Activated CD8-positive, alpha-beta T cell treated with anti-CD3 and anti-CD28 coated beads, Interleukin-2, amount 10 ng/mL, durations not matched to agents 7 days and 5 days (primary cell): ENCODE data around the gene GTPBP3. TPM values are rescaled to one million over a fixed set of nuclear protein-coding genes. Genes with fewer than 3 reads are reported as not detected.
"Not testable (repeated sequence)": the region's sequence is repeated elsewhere in the genome, so short reads cannot be mapped to it uniquely, and the experiment has no call there.

ENCODE experiments used
- ATAC-seq: fragments of 150-1000 bp; cut with Tn5 transposase; one replicate; pipeline ENCODE4 v1.10.0; 2021; ENCODE audit warnings: moderate library complexity
- CTCF ChIA-PET: fragments of 350-600 bp; sonication (Branson Sonifier 250); formaldehyde crosslinking; loops from one replicate; lab custom pipeline; 2021; ENCODE audit warnings: antibody characterized with exemption; lab: Charles Lee
- POLR2A ChIA-PET: fragments of 350-600 bp; sonication (Branson Sonifier 250); formaldehyde crosslinking; loops from one replicate; lab custom pipeline; 2021; ENCODE audit warnings: antibody characterized with exemption; lab: Charles Lee
- DNase-seq: peaks from one replicate; pipeline ENCODE4 v3.0.0-alpha.2; 2020
- H3K27ac Mint-ChIP-seq: one replicate; pipeline ENCODE4 v1.8.0; 2021; ENCODE audit warnings: mild to moderate bottlenecking, mixed read lengths
- H3K27me3 Mint-ChIP-seq: one replicate; pipeline ENCODE4 v1.8.0; 2021; ENCODE audit warnings: low read depth, mixed read lengths
- H3K36me3 Mint-ChIP-seq: one replicate; pipeline ENCODE4 v1.8.0; 2021; ENCODE audit warnings: low read depth, mixed read lengths
- H3K4me1 Mint-ChIP-seq: one replicate; pipeline ENCODE4 v1.8.0; 2021; ENCODE audit warnings: low read depth, mixed read lengths
- H3K4me3 Mint-ChIP-seq: one replicate; pipeline ENCODE4 v1.8.0; 2021; ENCODE audit warnings: mild to moderate bottlenecking, mixed read lengths
- H3K9me3 Mint-ChIP-seq: one replicate; pipeline ENCODE4 v1.8.0; 2022; ENCODE audit warnings: mixed read lengths; ENCODE audit not compliant: insufficient read depth
- total RNA-seq, 2 experiments: library from RNA; stranded (reverse); gene quantifications; one replicate each; pipeline ENCODE4 v1.2.3, GENCODE V29; 2021

GTPBP3 gene
- total RNA-seq, 2 experiments from 2014 or later: 38.6 to 39.4 TPM

- H3K4me1 Mint-ChIP-seq: peaks cover 25% of the 10 kb centered on the region
- ChIA-PET POLR2A (no interaction called here), CTCF (no interaction called here)
- H3K27me3 Mint-ChIP-seq: peaks cover 19% of the 10 kb centered on the region
- no peaks in the 10 kb centered on the region for H3K9me3 Mint-ChIP-seq
- DNase-seq (no peak), ATAC-seq (no peak)
- H3K36me3 Mint-ChIP-seq: no peaks in the 10 kb centered on the region
- H3K4me3 Mint-ChIP-seq: no peak overlapping the region
- H3K27ac Mint-ChIP-seq: no peak overlapping the region
Measured at GRCh38 chr19:17352608-17353280, 15.4 kb downstream of the GTPBP3 start.

- DNase-seq (no peak), ATAC-seq (no peak)
- Mint-ChIP-seq H3K27ac (peak overlapping the region; percentile 24), H3K9me3 (no peaks in the 10 kb centered on the region), H3K36me3 (no peaks in the 10 kb centered on the region), H3K4me3 (no peak overlapping the region), H3K27me3 (peaks cover 17% of the 10 kb centered on the region), H3K4me1 (peaks cover 25% of the 10 kb centered on the region)
- POLR2A ChIA-PET: no interaction called here
- CTCF ChIA-PET: no interaction called here
Measured at GRCh38 chr19:17353386-17353785, 16.0 kb downstream of the GTPBP3 start.

DNA sequence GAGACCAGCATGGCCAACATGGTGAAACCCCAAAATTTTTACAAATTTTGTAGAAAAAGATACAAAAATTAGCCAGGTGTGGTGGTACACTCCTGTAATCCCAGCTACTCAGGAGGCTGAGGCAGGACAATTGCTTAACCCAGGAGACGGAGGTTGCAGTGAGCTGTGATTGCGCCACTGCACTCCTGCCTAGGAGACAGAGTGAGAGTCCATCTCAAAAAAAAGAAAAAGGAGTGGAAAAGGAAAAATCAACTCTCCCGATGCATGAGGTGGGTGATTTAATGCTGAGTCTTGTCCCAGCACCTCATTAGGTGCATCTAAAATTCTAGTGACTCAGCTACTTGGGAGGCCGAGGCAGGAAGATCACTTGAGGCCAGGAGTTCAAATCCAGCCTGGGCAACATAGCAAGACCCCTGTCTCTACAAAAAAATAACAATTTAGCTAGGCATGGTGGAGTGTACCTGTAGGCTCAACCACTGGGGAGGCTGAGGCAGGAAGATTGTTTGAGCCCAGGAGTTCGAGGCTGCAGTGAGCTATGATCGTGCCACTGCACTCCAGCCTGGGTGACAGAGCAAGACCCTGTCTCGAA is 19.8 kb downstream of the GTPBP3 start:
- peaks cover 2% of the 10 kb centered on the region for H3K27me3 Mint-ChIP-seq
- H3K27ac Mint-ChIP-seq: no peak overlapping the region
- DNase-seq: no peak
- ChIA-PET CTCF (interaction anchor here (1.3 kb wide), 1 partner anchor 12 kb away, joined by 3 read pairs; no protein-coding TSS in a partner anchor), POLR2A (no interaction called here)
- H3K4me3 Mint-ChIP-seq: no peak overlapping the region
- H3K36me3 Mint-ChIP-seq: no peaks in the 10 kb centered on the region
- ATAC-seq: no peak
- peaks cover 5% of the 10 kb centered on the region for H3K4me1 Mint-ChIP-seq
- no peaks in the 10 kb centered on the region for H3K9me3 Mint-ChIP-seq

GRCh38 chr19:17357724-17358123 is 20.4 kb downstream of the GTPBP3 start:
- Mint-ChIP-seq H3K27ac (no peak overlapping the region), H3K9me3 (no peaks in the 10 kb centered on the region), H3K4me1 (peaks cover 4% of the 10 kb centered on the region), H3K27me3 (peaks cover 4% of the 10 kb centered on the region), H3K36me3 (no peaks in the 10 kb centered on the region), H3K4me3 (no peak overlapping the region)
- DNase-seq (no peak), ATAC-seq (no peak)
- ChIA-PET POLR2A (no interaction called here), CTCF (interaction anchor here (1.3 kb wide), 1 partner anchor 12 kb away, joined by 3 read pairs; no protein-coding TSS in a partner anchor)

DNA sequence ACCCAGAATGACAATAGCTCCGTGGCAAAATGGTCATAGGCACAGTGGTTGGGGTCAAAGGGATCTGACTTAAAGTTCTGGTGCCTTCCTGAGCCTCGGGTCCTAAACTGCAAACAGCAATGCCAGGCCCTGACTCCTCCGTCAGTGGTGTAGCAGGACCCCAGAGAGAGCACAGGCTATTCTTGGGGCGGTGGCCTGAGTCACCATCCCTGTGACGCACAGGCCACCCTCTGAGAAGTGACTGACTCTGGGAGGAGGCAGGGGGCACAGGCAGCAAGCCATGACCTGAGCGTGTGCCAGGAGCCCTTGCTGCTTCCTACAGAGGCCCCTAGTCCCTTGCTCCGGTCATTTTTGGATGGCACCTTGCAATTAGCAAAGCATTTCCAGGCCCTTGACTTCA is 21.0 kb downstream of the GTPBP3 start:
- POLR2A ChIA-PET: no interaction called here

GRCh38 chr19:17359905-17360800 is 22.8 kb downstream of the GTPBP3 start:
- no peak overlapping the region for H3K27ac Mint-ChIP-seq
- no peaks in the 10 kb centered on the region for H3K9me3 Mint-ChIP-seq

More for the DNA sequence above, 21.0 kb downstream of the GTPBP3 start:
- ATAC-seq (no peak), DNase-seq (no peak)
- Mint-ChIP-seq H3K27ac (no peak overlapping the region), H3K36me3 (no peaks in the 10 kb centered on the region), H3K27me3 (peaks cover 5% of the 10 kb centered on the region), H3K4me3 (no peak overlapping the region), H3K4me1 (peaks cover 3% of the 10 kb centered on the region), H3K9me3 (no peaks in the 10 kb centered on the region)
- CTCF ChIA-PET: interaction anchor here (1.3 kb wide), 1 partner anchor 13 kb away, joined by 3 read pairs; no protein-coding TSS in a partner anchor

DNA sequence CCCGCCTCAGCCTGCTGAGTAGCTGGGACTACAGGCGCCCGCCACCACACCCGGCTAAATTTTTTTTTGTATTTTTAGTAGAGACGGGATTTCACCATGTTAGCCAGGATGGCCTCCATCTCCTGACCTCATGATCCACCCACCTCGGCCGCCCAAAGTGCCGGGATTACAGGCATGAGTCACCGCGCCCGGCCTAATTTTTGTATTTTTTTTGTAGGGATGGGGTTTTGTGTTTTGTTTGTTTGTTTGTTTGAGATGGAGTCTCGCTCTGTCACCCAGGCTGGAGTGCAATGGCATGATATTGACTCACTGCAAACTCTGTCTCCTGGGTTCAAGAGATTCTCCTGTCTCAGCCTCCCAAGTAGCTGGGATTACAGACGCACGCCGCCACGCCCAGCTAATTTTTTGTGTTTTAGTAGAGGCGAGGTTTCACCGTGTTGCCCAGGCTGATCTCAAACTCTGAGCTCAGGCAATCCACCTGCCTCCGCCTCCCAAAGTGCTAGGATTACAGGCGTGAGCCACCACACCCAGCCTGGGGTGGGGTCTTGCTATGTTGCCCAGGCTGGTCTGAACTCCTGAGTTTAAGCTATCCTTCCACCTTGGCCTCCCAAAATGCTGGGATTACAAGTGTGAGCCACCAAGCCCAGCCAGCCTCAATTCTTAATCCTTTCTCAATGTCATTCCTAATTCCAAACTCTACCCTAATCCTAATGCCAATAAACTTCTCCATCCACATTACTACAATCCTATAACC is 26.7 kb downstream of the GTPBP3 start:
- POLR2A ChIA-PET, H3K4me1 Mint-ChIP-seq, H3K27me3 Mint-ChIP-seq, H3K36me3 Mint-ChIP-seq, H3K4me3 Mint-ChIP-seq, ATAC-seq, H3K27ac Mint-ChIP-seq, H3K9me3 Mint-ChIP-seq, DNase-seq: not testable (repeated sequence)
- CTCF ChIA-PET: interaction anchor here (1.1 kb wide), 1 partner anchor 104 kb away, joined by 3 read pairs; no protein-coding TSS in a partner anchor

More at GRCh38 chr19:17359905-17360800, 22.8 kb downstream of the GTPBP3 start:
- Mint-ChIP-seq H3K4me3 (no peak overlapping the region), H3K36me3 (no peaks in the 10 kb centered on the region), H3K4me1 (no peaks in the 10 kb centered on the region), H3K27me3 (peaks cover 5% of the 10 kb centered on the region)
- ATAC-seq: no peak
- POLR2A ChIA-PET: no interaction called here
- no peak for DNase-seq
- CTCF ChIA-PET: no interaction called here

- no peak overlapping the region for H3K4me3 Mint-ChIP-seq
- no peaks in the 10 kb centered on the region for H3K9me3 Mint-ChIP-seq
- H3K4me1 Mint-ChIP-seq: peaks cover 5% of the 10 kb centered on the region
- ATAC-seq (no peak), DNase-seq (no peak)
- H3K27me3 Mint-ChIP-seq: peaks cover 7% of the 10 kb centered on the region
- no peak overlapping the region for H3K27ac Mint-ChIP-seq
- H3K36me3 Mint-ChIP-seq: no peaks in the 10 kb centered on the region
- POLR2A ChIA-PET: no interaction called here
- CTCF ChIA-PET: interaction anchor here (1.9 kb wide), 1 partner anchor 20 kb away, joined by 6 read pairs; no protein-coding TSS in a partner anchor
Measured at GRCh38 chr19:17365361-17365760, 28.0 kb downstream of the GTPBP3 start.

DNA sequence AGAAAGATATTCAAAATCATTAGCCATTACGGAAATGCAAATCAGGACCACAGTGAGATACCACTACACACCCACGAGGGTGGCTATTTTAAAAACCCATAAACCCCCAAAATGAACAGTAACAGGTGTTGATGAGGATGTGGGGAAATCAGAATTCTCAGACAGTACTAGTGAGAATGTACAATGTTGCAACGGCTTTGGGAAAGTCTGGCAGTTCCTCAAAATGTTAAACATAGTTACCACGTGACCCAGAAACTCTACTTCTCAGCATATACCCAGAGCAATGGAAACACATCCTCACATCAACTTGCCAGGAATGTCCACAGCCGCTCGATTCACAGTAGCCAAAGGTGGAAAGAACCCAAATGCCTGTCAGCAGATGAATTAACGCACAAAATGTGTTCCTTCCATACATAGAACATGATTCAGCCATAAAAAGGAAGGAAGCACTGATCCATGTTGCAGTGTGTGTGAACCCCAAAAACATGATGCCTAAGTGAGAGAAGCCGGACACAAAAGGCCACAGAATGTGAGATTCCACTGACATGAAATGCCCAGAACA is 32.8 kb downstream of the GTPBP3 start:
- ChIA-PET CTCF (no interaction called here), POLR2A (no interaction called here)
- Mint-ChIP-seq H3K27ac (no peak overlapping the region), H3K4me3 (no peak overlapping the region), H3K36me3 (no peaks in the 10 kb centered on the region), H3K9me3 (no peaks in the 10 kb centered on the region), H3K4me1 (peaks cover 7% of the 10 kb centered on the region), H3K27me3 (peaks cover 6% of the 10 kb centered on the region)
- no peak for ATAC-seq
- no peak for DNase-seq

GRCh38 chr19:17376935-17377600 is 39.7 kb downstream of the GTPBP3 start, which contains the start of gene PLVAP:
PLVAP (minus strand) TSS chr19:17377342; CDS start chr19:17377288, 54 bp downstream.
- Mint-ChIP-seq H3K4me3 (no peak within 1 kb of the TSS), H3K27ac (no peak within 1 kb of the TSS), H3K36me3 (peaks cover 4% of the 10 kb centered on the region), H3K4me1 (peaks cover 3% of the 10 kb centered on the region), H3K27me3 (peaks cover 11% of the 10 kb centered on the region), H3K9me3 (peaks cover 7% of the 10 kb centered on the region)
- ChIA-PET POLR2A (no interaction called here), CTCF (interaction anchor here (1.2 to 2.3 kb wide), 2 partner anchors 9 to 30 kb away, joined by 4 to 10 read pairs; no protein-coding TSS in a partner anchor)
- DNase-seq (no peak), ATAC-seq (no peak)
